Esophagus muscularis mucosa (tissue), 4 donors: ENCODE data around the gene CAPN7. TPM values are rescaled to one million over a fixed set of nuclear protein-coding genes. Genes with fewer than 3 reads are reported as not detected.

Experiments
- DNase-seq: peaks from one replicate; pipeline ENCODE4 v3.0.0-alpha.2; 2017; ENCODE audit errors: extremely low spot score
- H3K27ac ChIP-seq, 4 donors: fragments of 200-600 bp; sonication (generic); replicated peaks in 1 of 4; 1 replicate in 3 of 4; 2 replicates in 1 of 4; pipeline ENCODE4 v1.5.1; 2016 to 2019; ENCODE audit warnings: mild to moderate bottlenecking in 1 of 4
- H3K27me3 ChIP-seq, 4 donors: fragments of 200-600 bp; sonication (generic); one replicate each; pipeline versions ENCODE4 v1.5.1 to v1.6.0; 2016 to 2019
- H3K36me3 ChIP-seq, 4 donors: fragments of 200-600 bp; sonication (generic); one replicate each; pipeline ENCODE4 v1.5.1; 2016 to 2019
- H3K4me1 ChIP-seq, 4 donors: fragments of 200-600 bp; sonication (generic); one replicate each; pipeline ENCODE4 v1.5.1; 2016 to 2019
- H3K4me3 ChIP-seq, 4 donors: fragments of 200-600 bp; sonication (generic); 1 replicate in 2 of 4; 2 replicates in 2 of 4; pipeline ENCODE4 v1.5.1; 2016 to 2019; ENCODE audit warnings: mild to moderate bottlenecking in 4 of 4, moderate library complexity in 1 of 4
- H3K9me3 ChIP-seq, 4 donors: fragments of 200-600 bp; sonication (generic); 1 replicate in 3 of 4; 2 replicates in 1 of 4; pipeline ENCODE4 v1.5.1; 2016 to 2019
- EP300 ChIP-seq: sonication (generic); formaldehyde crosslinking; IDR thresholded peaks from one replicate; pipeline ENCODE4 v1.6.1; 2017; ENCODE audit warnings: antibody characterized with exemption
- POLR2A ChIP-seq: fragments of 450-650 bp; IDR thresholded peaks from one replicate; pipeline ENCODE4 v1.6.1; 2017; ENCODE audit warnings: antibody characterized with exemption, moderate library complexity, mild to moderate bottlenecking, low read depth
- POLR2AphosphoS5 ChIP-seq, 2 donors: sonication (generic); formaldehyde crosslinking; IDR thresholded peaks; one replicate each; pipeline ENCODE4 v1.6.1; 2017; ENCODE audit warnings: antibody characterized with exemption in 2 of 2
- WGBS: methylation state at CpG from one replicate; pipeline ENCODE4 v1.1.5; 2018; 5-methylcytosine and 5-hydroxymethylcytosine counted together
- intact Hi-C: fragments of 100-400 bp; cut with DNase I; formaldehyde crosslinking; loops from one replicate; pipeline ENCODE4 v1.15.1; 2023
- total RNA-seq, 4 donors: library from RNA; depleted of rRNA; stranded (reverse); fragments of >200 nt; gene quantifications; one replicate each; pipeline versions ENCODE4 v1.1.0 to v1.2.1, GENCODE V29; 2016
- TF ChIP-seq, protein P1 (sequence below), 3 experiments: fragments of 200-600 bp in 2 of 3; fragments of 450-650 bp in 1 of 3; sonication (generic) in 2 of 3; IDR thresholded peaks; one replicate each; pipeline ENCODE4 v1.5.1; 2017 to 2019; ENCODE audit warnings: antibody characterized with exemption in 3 of 3, mild to moderate bottlenecking in 2 of 3, moderate library complexity in 1 of 3

Gene CAPN7
- total RNA-seq, 4 donors from 2014 or later, result 33.0 to 52.0 (median 43.3) TPM

DNA sequence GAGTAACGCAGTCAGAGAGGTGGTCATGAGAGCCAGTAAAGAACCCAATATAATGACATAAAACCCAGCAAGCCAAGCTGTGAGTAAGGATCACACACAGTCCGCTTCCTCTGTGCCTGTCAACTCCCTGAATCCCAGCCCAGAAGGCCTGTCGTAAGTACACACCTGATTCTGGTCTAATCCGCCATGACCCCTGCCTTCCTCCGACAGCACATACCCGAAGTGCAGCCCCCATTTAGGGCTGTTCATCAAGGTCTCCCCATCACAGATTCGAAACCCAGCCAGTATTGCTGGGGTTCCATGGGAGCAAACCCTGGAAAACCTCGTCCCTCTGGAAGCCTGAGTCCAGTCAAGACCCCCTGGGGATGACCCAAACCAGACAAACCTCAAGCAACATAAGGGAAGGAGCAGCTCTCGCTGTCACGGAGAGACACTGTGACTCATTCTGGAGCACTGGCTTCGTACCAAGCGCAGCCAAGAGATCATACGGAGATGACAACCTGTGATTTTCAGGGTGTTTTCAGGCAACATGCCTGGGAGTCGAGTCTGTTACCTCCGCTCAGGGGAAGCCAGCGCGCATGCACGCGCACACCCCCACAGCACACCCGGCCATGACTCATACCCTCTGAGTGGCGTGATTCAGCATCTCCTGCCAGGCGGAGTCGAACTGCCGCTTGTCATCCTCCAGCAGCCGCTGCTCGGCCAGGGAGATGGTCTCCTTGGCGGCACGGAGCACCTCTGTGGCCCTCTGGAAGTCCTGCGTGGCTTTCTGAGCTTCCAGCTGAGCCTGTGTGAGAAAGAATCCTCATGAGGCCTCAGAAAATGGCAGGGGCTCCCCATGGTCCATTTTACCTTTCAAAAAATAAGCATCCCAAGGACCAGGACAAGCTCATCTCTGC lies 63.3 kb downstream of the CAPN7 start:
- intact Hi-C loops, result loop anchor here (5.0 to 10.0 kb wide), 3 partner anchors 63 to 288 kb away; partner anchors contain the start of genes CAPN7 and SH3BP5

DNA sequence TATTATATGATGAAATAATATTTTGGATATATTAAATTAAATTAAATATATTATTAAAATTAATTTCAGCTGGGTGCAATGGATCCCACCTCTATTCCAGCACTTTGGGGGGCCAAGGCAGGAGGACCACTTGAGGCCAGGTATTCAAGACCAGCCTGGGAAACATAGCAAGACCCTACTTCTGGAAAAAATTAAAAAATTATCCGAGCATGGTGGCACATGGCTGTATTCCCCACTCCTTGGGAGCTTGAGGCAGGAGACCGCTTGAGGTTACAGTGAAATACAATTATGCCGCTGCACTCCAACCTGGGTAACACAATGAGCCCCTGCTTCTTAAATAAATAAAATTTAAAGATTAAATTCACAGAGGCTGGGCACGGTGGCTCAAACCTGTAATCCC lies 65.0 kb downstream of the CAPN7 start:
- Histone ChIP-seq H3K9me3 (no peaks in the 10 kb centered on the region), H3K27ac (no peak overlapping the region), H3K4me1 (peaks cover 18 to 41% (median 31%) of the 10 kb centered on the region in 4 donors), H3K36me3 (no peaks in the 10 kb centered on the region), H3K27me3 (no peaks in the 10 kb centered on the region), H3K4me3 (no peak overlapping the region)
- TF ChIP-seq EP300, result no peak
- TF ChIP-seq, protein P1, sequence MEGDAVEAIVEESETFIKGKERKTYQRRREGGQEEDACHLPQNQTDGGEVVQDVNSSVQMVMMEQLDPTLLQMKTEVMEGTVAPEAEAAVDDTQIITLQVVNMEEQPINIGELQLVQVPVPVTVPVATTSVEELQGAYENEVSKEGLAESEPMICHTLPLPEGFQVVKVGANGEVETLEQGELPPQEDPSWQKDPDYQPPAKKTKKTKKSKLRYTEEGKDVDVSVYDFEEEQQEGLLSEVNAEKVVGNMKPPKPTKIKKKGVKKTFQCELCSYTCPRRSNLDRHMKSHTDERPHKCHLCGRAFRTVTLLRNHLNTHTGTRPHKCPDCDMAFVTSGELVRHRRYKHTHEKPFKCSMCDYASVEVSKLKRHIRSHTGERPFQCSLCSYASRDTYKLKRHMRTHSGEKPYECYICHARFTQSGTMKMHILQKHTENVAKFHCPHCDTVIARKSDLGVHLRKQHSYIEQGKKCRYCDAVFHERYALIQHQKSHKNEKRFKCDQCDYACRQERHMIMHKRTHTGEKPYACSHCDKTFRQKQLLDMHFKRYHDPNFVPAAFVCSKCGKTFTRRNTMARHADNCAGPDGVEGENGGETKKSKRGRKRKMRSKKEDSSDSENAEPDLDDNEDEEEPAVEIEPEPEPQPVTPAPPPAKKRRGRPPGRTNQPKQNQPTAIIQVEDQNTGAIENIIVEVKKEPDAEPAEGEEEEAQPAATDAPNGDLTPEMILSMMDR (IDR thresholded peaks at IDR 0.05), result no peak
- no peak for TF ChIP-seq POLR2AphosphoS5 (IDR thresholded peaks at IDR 0.05)
- no peak for DNase-seq
- WGBS, result 90% methylated on average over 4 of the region's 4 CpGs
- intact Hi-C loops, result no loop called here

More for the DNA sequence above, 63.3 kb downstream of the CAPN7 start:
- no peaks in the 10 kb centered on the region for H3K9me3 ChIP-seq
- peak overlapping the region in 2 of 4 donors; percentile 2 to 17 for H3K4me3 ChIP-seq
- no peaks in the 10 kb centered on the region for H3K27me3 ChIP-seq
- DNase-seq, result peak; percentile 96
- 73% methylated on average over 19 of the region's 29 CpGs for WGBS
- no peaks in the 10 kb centered on the region for H3K36me3 ChIP-seq
- peak; percentile 79 to 82 for TF ChIP-seq POLR2AphosphoS5 (IDR thresholded peaks at IDR 0.05)
- peak; percentile 30 for TF ChIP-seq POLR2A
- no peak for TF ChIP-seq EP300
- H3K27ac ChIP-seq, result peak overlapping the region; percentile 61 to 74 (median 70)
- H3K4me1 ChIP-seq, result peaks cover 18 to 45% (median 35%) of the 10 kb centered on the region in 4 donors

DNA sequence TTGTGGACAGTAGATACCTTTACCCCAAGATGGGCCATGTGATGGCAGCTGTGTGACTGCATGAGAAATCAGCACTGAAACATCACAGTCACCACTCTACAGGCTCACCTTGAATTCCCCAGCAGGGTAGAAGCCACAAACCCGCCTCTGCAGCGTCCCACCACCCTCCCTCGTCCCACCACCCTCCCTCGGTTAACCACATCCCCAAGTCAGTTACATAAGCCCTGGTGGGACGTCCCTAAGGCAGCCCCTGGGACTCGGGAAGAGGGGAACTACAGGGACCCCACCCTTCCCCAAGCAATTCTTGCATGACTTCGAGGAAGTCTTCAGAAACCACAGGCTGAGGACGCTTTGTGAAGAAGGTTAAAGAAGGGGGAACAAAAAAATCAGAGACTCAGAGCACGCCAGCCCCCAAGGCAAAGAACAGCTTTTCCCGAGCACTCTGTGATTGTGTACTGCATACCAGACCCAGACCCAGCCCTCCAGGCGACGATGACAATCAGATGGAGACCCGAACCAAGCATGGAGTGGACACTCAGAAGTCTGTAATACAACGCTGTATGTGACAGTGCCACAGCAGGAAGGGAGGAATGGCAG lies 65.8 kb downstream of the CAPN7 start:
- intact Hi-C loops, result no loop called here
- Histone ChIP-seq H3K9me3 (no peaks in the 10 kb centered on the region), H3K4me3 (no peak overlapping the region), H3K27ac (peak overlapping the region; percentile 5 to 53 (median 33)), H3K27me3 (no peaks in the 10 kb centered on the region), H3K4me1 (peaks cover 18 to 41% (median 31%) of the 10 kb centered on the region in 4 donors), H3K36me3 (no peaks in the 10 kb centered on the region)
- 65% methylated on average over 13 of the region's 14 CpGs for WGBS
- TF ChIP-seq POLR2A (no peak), EP300 (no peak), POLR2AphosphoS5 (IDR thresholded peaks at IDR 0.05) (no peak)
- TF ChIP-seq, protein P1 (IDR thresholded peaks at IDR 0.05), result no peak
- no peak for DNase-seq

DNA sequence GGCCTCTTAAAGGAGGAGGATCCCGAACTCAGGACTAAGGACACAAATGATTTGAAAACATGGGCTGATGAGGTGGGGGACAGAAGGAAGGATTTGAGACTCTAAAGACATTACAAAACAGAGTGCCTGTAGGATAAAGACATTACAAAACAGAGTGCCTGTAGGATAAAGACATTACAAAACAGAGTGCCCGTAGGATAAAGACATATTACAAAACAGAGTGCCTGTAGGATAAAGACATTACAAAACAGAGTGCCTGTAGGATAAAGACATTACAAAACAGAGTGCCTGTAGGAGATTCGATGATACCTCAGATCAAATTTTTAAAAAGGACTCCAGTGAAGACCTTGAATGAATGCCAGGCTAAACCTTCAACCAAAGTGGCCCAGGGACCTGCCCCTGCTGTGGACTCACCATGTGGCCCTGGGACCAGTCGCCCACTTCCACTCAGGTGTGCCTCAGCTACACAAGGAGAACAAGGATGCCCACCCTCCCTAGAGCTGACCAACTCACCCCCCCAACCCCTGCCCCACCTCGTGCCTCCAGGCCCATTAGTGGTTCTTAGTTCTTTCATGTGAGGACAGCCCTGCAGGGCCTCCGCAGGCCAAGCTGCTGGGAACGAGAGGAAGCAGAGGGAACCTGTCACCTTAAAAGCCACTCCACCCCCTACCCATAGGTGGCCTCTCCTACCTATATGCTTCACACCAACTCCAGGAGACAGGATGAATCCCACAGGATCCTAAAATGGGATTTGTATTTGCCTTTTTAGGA lies 66.6 kb downstream of the CAPN7 start:
- H3K27me3 ChIP-seq, result no peaks in the 10 kb centered on the region
- H3K4me1 ChIP-seq, result peaks cover 18 to 40% (median 28%) of the 10 kb centered on the region in 4 donors
- DNase-seq, result no peak
- TF ChIP-seq, protein P1 (IDR thresholded peaks at IDR 0.05), result no peak
- TF ChIP-seq POLR2A, result no peak
- no peak for TF ChIP-seq EP300
- no peak for TF ChIP-seq POLR2AphosphoS5 (IDR thresholded peaks at IDR 0.05)
- H3K27ac ChIP-seq, result peak overlapping the region; percentile 5 to 53 (median 33)
- no peaks in the 10 kb centered on the region for H3K9me3 ChIP-seq
- 77% methylated on average over 7 of the region's 7 CpGs for WGBS
- H3K36me3 ChIP-seq, result no peaks in the 10 kb centered on the region
- no peak overlapping the region for H3K4me3 ChIP-seq
- intact Hi-C loops, result no loop called here
